ENCODE data around the gene GNAL.

The GNAL gene

DNA sequence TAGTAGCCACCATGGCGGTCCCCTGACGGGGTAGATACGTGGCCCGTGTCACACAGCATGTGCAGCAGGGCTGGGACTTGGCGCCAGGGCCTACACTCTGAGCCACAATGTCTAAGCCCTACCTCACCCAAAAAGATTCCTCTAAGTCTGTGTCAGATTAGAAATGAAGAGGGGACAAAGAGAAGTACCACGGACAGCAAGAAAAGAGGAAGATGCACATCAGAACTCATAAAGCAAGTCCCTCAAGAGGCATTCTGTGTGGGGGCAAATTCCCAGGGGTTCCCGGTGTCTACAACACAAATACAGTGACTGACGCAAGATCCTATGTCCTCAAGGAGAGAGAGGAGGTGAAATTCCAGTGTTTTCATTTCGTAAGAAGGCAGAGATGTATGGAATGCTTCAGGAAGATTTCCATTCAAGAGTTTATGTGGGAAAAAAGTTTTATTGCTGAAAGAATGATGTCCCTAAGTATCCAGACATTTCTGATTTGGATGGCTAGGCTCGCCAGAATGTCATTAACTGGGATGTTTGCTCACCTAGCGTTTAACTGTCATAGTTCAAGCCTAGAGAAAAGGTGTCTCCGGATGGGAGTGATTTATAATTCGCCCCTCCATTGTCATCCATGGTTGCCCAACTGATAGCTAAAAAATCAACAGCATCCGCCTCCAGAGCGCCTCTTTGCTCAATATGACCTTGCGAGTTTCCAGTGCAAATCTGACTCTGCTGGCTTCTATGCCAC lies 86.5 kb downstream of the GNAL start:
- DNase-seq, result no peak

DNA sequence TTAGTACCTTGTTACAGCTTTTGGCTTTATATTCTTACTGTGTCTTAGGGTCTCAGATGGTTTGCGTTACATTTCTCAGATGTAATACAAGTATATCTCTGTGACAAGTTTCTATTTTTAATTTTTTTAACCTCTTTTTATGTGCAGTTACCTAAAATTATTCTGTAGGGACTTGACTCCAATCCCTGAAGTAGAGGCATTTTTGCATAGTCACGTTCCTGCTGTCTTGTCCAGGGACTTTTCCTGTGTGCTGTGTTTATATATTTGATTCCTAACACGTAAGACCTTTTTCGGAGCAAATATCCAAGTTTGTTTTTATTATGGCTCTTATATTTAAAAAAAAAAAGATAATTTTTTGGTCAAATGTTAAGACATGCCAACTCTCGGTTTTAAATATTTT lies 91.0 kb downstream of the GNAL start:
- DNase-seq, result no peak

DNA sequence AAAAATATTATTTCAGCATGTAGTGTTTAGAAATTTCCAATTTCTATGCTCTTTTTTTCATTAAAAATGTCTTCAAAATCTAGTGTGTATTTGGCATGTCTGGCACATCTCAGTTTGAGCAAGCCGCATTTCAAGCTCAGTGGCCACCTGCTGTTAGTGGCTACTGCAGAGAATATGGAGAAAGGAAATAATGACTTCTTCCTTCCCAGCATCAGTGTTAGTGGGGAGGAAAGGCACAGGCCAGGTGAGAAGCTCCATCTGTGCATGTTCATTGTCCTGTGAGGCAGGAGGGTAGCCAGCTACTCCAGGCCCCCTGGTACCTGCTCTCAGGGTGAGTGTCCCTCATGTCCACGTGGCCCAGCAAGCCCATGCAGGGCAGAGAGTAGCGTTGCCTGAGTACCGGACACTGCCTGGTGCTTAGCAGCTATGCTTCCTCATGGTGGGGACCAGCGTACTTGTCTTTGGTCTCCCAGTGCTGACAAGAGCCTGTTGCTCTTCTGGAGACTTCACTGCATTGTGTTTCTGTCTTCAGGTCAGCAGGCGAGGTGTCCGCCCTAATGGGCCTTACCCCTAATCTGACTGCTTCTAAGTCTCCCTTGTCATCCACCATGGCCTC lies 94.8 kb downstream of the GNAL start:
- no peak for DNase-seq

DNA sequence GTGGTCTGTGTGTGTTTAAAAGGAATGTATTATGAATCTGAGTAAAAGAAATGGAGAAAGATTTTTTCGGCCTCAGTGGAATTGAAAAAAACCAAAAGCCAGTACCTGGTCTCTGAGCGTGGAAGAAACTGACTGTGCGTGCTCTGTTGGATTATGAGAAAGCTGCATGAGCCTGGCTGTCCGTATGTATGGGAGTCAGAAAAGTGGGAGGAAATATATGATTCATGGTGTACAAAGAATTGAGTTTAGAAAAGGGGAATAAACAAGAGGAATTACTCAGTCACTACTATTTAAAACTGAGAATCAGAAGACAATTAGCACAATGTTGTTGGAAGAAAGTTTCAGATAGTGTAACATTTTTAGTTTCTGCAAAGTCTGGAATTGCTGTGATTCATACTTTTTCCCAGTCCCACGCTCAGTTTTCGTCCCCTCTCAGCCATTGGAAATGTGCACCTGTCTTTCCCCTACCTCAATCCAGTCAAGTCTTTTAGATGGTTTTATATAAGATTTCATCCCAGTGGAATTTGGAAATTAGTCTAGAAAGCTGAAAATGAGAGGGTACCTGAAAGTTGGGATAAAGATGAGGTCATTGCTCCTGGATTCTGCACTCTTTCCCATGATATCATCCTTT lies 95.7 kb downstream of the GNAL start:
- no peak for DNase-seq

DNA sequence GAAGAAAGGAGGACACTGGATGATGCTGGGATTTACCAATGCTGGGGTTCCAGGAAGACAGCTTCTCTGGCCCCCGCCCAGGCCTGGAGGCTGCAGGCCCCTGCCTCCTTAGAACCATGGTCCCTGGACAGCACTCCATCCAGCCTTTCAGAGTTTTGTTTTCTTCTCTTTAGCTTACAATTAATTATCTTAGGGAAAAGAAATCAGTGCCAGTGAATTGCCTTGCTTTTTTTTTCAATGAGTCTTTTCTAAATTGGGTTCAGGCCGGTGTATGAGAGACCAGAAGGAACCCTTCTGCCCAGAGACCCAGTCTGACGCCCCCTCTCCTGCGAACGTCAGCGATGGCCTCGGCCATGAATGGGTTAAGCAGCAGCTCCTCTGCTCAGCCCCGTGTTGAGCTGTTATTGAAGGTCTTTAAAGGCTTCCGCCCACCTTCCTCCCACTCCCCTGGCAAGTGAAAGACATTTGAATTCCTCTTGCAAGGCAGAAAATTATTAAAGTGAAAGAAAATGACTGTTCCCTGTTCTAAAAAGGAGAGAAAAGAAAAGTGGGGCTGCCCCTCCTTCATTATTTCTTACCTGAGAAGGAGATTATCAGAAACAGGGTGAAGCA lies 96.5 kb downstream of the GNAL start:
- DNase-seq, result no peak

DNA sequence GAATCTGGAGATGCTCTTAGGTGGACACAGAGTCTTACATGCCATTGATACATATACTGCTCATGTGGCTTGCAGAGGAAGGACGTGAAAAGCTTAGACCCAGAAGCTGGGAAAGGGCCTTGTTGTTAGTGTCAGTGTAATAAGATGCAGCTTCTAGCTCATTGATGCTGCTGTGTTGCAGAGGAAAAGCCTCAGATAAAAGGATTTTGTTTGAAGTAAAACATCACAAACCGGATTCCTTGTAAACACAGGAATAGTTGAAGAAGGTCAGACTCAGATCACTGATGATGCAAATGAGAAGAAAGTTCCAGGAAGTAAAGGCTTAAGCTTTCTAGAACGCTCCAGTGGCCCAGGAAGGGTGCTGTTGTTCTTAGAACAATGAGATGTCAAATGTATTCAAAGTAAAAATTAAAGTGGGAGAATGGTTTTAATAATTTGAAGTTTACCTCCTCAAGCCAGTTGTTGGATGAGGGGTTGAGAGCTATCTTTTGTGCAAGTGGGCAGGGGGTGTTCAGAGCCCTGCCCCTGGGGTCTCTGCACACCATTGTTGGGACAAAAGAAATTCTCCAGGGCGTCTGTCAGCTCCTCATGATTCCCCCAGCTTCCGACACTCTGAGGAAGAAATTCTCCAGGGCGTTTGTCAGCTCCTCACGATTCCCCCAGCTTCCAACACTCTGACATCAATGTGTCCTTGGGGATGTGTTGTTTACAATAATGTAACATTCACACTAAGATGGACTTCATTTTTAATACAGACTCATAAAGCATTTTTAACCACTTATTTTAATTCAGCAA lies 100.8 kb downstream of the GNAL start:
- DNase-seq, result no peak

DNA sequence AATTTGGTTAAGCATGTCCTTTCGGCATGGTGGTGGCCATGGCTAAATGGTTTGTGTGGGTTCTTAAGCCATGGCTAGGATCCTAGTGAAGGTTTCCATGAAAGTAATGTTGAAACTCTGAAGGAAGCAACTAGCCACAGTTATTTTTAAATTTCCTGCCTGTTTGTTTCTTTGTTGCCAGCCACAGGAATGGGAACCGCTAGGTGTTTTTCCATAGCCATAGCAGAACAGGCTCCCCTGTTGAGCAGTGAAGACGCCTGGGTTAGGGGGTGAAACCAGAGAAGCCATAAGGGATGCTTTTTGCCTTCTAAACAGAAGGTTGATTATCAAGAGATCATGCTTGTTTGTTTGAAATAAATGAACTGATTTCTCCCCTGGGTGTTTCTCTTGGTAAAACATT lies 102.1 kb downstream of the GNAL start:
- DNase-seq, result no peak

DNA sequence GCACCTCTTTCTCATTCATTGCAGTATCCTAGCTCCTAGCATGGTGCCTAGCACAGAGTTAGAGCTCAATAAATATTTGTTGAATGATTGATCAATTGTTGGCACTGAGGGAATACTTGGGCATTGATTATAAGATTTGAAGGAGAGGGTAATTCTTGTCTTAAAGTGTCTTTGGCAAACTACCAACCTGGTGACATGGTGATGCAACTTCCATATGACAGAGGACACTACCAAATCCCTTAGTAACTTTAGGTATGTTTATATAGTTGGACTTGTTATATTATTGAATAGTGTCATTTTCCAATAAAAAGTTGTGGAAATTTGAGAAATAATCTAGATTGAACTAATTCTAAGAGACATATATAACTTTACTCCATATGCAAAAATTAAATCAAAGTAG lies 103.6 kb downstream of the GNAL start:
- no peak for DNase-seq

DNA sequence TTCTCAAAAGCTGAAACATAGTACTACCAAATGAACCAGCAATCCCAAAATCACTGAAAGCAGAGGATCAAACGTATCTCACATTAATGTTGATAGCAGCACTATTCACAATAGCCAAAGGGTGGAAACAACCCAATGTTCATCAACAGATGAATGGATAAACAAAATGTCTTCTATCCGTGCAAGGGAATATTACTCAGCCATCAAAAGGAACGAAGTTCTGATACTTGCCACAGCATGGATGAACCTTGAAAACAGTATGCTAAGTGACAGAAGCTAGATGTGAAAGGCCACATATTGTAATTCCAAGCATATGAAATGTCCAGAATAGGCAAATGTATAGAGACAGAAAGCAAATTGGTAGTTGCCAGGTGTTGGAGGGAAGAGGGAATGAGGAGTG lies 105.1 kb downstream of the GNAL start:
- DNase-seq, result no peak

DNA sequence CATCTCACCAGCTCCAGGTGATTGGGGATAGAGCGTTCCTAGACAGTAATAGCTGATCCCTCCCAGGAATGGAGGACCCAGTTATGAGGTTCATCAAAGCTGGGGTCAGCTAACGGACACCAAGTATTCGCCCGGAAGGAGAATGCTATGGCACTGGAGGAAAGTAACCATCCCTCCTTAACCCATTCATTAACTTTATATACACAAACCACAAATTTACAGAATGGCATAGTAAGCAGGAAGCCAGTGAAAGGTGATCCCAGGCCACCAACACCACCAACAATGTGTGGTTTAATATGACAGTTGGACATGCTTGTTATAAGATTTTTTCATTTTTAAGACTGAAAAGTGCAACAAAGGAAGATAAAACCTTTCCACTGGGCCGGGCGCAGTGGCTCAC lies 106.9 kb downstream of the GNAL start:
- DNase-seq, result no peak

DNA sequence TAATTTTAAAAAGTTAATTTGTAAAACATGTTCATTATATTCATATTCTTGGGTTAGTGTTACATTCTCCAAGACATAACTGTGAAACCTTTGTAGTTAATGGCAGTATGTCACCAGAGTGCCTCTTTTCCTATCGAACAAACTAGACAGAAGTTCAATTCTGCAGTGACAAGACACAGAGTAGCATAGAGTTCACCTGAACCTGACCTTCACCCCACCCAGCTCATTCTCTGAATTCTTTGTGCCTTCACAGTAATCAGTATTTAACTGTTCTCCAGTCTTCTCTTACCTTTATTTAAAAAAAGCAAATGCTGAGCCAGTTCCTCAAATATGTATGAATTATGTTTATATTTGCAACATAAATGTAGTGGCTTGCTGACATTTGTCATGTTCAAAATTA lies 109.2 kb downstream of the GNAL start:
- DNase-seq, result no peak

DNA sequence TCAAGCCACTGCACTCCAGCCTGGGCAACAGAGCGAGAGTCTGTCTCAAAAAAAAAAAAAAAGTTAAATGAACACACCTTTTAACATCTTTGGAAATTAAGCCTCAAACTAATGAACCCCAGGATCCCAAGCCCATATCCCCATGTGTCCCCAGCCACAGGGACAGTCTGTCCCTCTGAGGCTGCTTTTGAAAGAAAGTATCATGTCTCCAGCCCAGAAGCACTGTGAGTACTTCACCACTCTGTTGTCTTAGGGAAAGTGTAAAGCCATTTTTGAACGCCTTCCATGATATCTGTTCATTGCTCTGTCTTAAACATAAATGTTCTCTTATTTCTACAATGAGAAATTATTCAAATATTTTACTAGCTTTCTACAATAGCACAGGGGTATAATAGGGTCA lies 110.0 kb downstream of the GNAL start:
- DNase-seq, result no peak

DNA sequence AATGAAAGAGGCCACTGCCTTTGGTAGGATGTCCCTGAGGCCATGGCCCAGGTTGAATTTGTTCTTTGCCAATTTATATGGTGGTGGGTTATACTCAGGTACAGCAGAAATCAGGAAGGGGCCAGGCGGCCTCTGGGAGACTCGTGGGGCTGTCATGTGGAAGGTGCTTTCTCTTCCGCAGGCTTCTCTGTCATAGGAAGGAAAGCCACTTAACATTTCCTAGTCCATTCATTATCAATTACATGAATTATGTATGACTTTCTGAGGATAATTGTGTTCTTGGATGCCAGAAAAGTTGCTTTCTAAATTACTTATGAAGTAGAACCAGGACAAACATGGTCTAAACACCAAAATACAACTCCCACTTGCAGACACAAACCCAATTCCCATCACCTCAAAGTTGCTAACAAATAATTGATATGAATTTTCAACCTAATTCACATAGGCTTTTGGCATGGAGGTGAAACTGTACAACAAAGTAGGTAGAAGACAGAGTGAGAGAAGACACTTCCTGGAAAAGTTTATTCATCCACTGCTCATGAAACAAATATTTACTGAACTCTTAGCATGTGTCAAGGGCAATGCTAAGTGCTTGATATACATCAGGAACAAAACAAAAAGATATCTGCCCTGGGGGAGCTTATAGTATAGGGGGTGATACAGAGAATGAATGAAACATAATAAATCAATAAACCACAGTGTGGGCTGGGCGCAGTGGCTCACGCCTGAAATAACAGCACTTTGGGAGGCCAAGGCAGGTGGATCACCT lies 111.7 kb downstream of the GNAL start:
- DNase-seq, result no peak

DNA sequence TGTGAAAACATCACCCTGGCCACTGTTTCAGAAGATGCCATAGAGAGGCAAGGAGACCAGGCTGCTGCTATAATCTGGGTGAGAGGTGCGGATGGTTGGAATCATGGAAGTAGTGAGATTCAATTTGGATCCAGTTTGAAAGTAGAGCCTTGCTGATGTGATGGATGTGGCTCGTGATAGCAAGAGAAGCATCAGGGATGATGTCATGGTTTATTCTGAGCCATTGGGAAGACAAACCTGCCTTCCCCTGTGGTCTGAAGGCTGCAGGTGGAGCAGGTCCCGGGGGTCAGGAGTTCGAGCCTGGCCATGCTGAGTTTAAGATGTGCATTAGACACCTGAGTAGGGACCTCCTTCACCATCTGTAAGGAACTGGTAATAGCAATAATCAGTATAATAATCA lies 112.5 kb downstream of the GNAL start:
- no peak for DNase-seq

DNA sequence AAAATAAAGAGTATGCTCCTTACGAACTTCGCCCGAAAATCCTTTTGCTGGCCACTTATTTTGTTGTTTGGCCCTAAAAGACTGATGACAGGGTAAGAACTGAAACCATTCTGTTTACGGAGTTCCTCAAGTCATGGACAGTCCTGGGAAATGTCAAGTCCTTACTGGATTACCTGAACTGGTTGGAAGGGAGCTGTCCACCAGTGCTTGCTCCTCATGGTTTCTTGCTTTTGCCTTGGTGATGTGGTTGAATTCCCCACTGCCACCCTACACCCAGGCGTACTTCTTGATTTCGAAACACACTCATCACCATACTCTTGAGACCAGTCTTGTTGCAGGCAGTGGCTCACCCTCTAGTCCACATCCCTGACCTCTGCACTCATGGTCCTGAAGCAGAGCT lies 113.1 kb downstream of the GNAL start:
- DNase-seq, result no peak

DNA sequence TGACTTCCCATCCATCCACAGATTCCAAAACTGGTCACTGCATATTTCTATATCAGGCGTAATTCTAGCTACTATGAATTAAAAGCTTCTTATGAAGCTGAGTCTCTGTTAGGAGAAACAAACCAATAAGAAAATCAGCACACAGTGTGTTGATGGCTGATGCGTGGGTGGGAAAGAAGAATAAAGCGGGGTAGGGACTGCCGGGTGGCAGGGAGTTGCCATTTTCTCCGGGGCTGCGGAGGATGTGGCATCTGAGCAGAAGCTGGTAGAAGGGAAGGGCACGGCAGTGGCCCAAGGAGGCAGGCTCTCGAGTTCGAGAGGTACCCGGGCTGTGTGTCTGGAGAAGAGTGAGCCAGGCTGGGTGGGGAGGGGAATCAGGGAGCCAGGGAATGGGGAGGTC lies 113.5 kb downstream of the GNAL start:
- no peak for DNase-seq

DNA sequence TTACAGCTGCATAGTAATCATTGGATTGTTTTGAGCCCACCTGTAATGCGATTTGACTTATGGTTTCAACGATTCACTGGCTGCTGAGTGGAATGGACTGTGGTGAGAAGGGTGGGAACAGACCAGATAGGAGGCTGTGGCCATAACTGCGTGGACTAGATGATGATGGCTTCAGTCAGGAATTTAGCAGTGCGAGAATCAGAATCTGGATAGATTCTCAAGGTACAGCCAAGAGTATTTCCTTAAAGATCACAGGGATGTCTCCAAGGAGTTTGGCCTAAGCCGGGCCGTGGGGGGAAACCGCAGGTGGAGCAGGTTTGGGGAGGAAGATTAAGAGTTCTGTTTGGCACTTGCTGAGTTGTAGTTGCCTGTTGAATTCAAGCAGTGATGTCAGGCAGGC lies 118.2 kb downstream of the GNAL start:
- DNase-seq, result no peak

DNA sequence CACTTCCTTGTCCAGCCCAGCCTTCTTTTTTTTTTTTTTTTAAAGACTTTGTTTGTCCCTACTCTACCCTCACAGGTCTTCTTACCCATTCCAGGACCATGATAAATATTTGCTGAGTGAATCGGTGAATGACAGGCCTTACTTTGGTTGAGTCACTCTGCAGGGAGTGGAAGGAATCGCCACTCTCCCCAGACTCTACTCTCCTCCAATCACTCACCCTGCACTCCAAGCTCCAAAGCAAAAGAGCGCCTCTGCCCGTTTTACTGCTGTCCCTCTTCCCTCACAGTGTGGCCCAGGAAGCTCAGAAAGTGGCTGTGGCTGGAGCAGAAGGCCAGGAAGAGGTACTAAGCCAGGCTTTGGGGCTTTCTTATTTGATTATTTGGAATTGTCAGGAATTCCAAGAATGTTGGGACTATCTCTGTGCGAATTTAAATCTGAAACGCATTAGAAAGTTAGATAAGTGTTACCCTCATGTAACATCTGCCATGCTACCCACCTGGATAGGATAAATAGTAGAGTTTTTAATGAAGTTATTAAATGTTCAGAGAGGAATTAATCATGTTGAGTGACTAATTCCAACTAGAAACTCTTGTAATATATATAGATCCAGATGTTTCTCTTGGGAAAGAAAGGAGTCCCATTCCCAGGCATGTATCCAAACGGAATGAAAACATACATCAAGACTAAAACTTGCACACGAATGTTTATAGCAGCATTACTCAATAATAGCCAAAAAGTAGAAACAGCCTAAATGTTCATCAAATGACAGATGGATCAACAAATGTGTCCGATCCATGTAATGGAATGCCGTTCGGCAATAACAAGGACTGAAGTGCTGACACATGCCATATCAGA lies 119.2 kb downstream of the GNAL start:
- peak; percentile 52 for DNase-seq

DNA sequence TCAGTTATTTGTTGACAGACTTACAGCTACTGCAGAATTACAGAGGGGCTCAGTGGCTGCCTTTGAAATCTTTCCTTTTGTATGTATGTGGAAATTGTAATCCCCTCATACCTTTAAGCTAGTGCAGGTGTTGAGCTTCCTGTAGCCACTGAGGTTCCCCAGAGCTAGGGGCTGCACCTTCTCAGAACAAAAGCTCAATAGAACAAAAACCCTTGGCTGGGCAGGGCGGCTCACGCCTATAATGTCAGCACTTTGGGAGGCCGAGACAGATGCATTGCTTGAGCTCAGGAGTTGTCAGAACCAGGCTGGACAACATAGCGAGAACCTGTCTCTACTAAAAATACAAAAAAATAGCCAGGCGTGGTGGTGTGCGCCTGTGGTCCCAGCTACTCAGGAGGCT lies 120.8 kb downstream of the GNAL start:
- DNase-seq, result no peak

DNA sequence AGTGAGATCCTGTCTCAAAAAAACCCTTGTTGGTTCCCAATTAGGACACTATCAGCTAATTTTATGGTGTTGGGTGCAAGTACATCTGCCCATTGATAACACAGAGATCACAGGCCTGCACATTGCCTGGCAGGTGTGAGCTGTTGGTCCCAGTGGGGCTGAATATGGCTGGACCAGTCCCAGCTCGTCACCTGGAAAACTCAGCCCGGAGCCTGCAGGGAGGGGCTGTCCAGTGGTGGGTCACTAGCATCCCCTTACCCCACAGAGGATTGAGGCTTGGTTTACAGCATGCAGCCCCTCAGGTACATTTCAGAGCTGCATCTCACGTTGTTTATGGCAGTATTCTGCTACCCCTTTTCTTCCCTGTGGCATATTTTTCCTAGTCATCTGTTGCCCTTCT lies 121.3 kb downstream of the GNAL start:
- DNase-seq, result no peak

DNA sequence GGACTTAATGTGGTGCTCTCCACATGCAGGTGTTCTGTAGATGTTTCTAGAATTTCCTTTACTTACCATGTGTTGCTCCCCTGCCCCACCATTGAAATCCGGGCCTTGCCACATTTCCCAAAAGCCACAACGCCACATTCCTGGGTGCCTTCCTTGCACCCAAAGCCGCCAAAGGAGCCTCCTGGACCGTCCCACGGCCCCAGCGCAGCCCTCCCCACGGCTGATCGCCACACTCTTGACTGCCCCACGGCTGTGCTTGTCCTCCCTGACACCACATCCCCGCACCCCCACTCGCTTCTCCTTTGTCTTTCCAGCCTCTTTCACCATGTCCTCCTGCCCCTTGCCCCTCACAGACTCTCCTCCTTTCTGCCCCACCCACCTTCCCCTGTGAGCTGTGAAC lies 121.9 kb downstream of the GNAL start:
- DNase-seq, result no peak

Data from fibroblast of skin of abdomen (primary cell).